Stomach (tissue), 9 donors: Measurements from ENCODE around the gene PSMB2. TPM values are rescaled to one million over a fixed set of nuclear protein-coding genes. Genes with fewer than 3 reads are reported as not detected.

Experiments used
- DNase-seq, 2 donors: peaks; one replicate each; pipeline versions ENCODE4 v3.0.0 to v3.0.0-alpha.2; 2013 to 2019
- H3K27ac ChIP-seq, 5 donors: fragments of 200-600 bp in 4 of 5; sonication (generic) in 4 of 5; one replicate each; pipeline ENCODE4 v1.5.1; 2013 to 2019; ENCODE audit warnings: mild to moderate bottlenecking in 1 of 5, moderate library complexity in 1 of 5
- H3K27me3 ChIP-seq, 3 donors: fragments of 200-600 bp; sonication (generic); one replicate each; pipeline ENCODE4 v1.5.1; 2017 to 2019; ENCODE audit warnings: mixed run types in 1 of 3
- H3K36me3 ChIP-seq, 4 donors: fragments of 200-600 bp; sonication (generic); 1 replicate in 3 of 4; 2 replicates in 1 of 4; pipeline ENCODE4 v1.5.1; 2016 to 2019
- H3K4me1 ChIP-seq, 4 donors: fragments of 200-600 bp; sonication (generic); one replicate each; pipeline ENCODE4 v1.5.1; 2016 to 2019
- H3K4me3 ChIP-seq, 4 donors: fragments of 200-600 bp; sonication (generic) in 3 of 4; one replicate each; pipeline ENCODE4 v1.5.1; 2016 to 2019; ENCODE audit warnings: mild to moderate bottlenecking in 1 of 4
- H3K9me3 ChIP-seq, 4 donors: fragments of 200-600 bp; sonication (generic); one replicate each; pipeline ENCODE4 v1.5.1; 2016 to 2019
- EP300 ChIP-seq: sonication (generic); formaldehyde crosslinking; IDR thresholded peaks from one replicate; pipeline ENCODE4 v1.6.1; 2017; ENCODE audit warnings: antibody characterized with exemption
- POLR2A ChIP-seq, 4 donors: fragments of 450-650 bp; IDR thresholded peaks; one replicate each; pipeline ENCODE4 v1.6.1; 2016; ENCODE audit warnings: antibody characterized with exemption in 4 of 4, control low read depth in 2 of 4, mild to moderate bottlenecking in 1 of 4, moderate library complexity in 1 of 4
- POLR2AphosphoS5 ChIP-seq, 3 donors: sonication (generic); formaldehyde crosslinking; IDR thresholded peaks; one replicate each; pipeline ENCODE4 v1.6.1; 2016; ENCODE audit warnings: antibody characterized with exemption in 3 of 3
- WGBS, 5 donors: extraction: QIAGEN DNeasy Blood & Tissue Kit in 3 of 5; methylation state at CpG; one replicate each; pipeline versions ENCODE4 v1.1.5 to v1.1.7; 2013 to 2018; 5-methylcytosine and 5-hydroxymethylcytosine counted together
- intact Hi-C: fragments of 100-400 bp; cut with DNase I; formaldehyde crosslinking; loops from one replicate; pipeline ENCODE4 v1.15.1; 2023; ENCODE audit warnings: low total_unique reads
- polyA plus RNA-seq, 3 donors: library from polyadenylated mRNA; stranded (reverse); fragments of 200-250 nt; gene quantifications; one replicate each; pipeline ENCODE4 v1.2.3, GENCODE V29; 2013
- total RNA-seq, 5 donors: library from RNA; depleted of rRNA; stranded (reverse); fragments of >200 nt; gene quantifications; one replicate each; pipeline versions ENCODE4 v1.1.0 to v1.2.3, GENCODE V29; 2014 to 2016
- TF ChIP-seq, protein P1 (sequence below), 7 experiments: fragments of 450-650 bp in 4 of 7; fragments of 200-600 bp in 3 of 7; sonication (generic) in 3 of 7; IDR thresholded peaks; one replicate each; pipeline ENCODE4 v1.5.1; 2016 to 2019; ENCODE audit warnings: antibody characterized with exemption in 7 of 7, control low read depth in 2 of 7, mild to moderate bottlenecking in 1 of 7
- donor health status: healthy with polysubstance abuse.
- donor health status: Bipolar disorder and iron deficiency.
- donor health status: healthy.

Gene PSMB2
- total and polyA plus RNA-seq, 8 donors: 11.1 to 43.9 (median 31.6) TPM

DNA sequence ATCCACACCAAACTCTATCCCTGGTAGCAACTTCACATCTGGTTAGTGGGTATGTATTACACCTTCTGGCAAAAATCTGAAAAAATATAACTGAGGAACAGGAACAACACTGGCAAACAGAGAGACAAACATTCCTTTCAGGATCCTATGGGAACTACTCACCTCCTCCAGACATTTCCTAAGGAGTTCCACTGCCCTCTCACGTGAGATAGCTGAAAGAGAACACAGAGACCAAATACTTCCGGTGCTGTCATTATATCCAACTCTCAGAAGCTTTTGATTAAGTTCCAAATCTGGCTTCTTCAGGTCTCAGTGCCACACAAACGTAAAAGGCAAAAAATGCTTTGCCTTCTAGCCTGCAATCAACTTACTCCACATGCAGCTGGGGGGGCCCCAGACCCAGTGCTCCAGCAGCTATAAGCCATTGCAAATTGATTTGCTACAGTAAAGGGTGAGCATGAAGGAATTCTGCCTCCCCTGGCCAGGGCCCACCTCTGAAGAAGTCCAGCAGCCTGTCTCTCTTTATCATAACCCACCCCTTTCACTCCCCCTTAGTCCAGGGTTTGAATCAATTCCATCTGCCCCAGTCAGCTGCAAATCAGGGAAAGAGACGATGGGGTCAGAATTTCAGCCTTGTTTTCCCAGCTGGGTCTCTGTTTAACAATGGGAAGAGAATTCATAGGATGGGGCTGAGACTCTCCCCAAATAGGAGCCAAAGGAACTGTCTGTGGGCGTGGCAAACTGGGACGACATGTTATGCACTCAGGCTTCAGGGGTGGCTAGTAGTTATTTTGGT is 36.1 kb downstream of the PSMB2 start:
- WGBS, 5 donors: 84 to 89% (median 86%) methylated on average over 6 of the region's 6 CpGs
- DNase-seq: no peak
- H3K9me3 ChIP-seq: no peaks in the 10 kb centered on the region
- H3K4me3 ChIP-seq: no peak overlapping the region
- TF ChIP-seq EP300: no peak
- no peak for TF ChIP-seq POLR2A (IDR thresholded peaks at IDR 0.05)
- TF ChIP-seq, protein P1, sequence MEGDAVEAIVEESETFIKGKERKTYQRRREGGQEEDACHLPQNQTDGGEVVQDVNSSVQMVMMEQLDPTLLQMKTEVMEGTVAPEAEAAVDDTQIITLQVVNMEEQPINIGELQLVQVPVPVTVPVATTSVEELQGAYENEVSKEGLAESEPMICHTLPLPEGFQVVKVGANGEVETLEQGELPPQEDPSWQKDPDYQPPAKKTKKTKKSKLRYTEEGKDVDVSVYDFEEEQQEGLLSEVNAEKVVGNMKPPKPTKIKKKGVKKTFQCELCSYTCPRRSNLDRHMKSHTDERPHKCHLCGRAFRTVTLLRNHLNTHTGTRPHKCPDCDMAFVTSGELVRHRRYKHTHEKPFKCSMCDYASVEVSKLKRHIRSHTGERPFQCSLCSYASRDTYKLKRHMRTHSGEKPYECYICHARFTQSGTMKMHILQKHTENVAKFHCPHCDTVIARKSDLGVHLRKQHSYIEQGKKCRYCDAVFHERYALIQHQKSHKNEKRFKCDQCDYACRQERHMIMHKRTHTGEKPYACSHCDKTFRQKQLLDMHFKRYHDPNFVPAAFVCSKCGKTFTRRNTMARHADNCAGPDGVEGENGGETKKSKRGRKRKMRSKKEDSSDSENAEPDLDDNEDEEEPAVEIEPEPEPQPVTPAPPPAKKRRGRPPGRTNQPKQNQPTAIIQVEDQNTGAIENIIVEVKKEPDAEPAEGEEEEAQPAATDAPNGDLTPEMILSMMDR (IDR thresholded peaks at IDR 0.05): no peak
- TF ChIP-seq POLR2AphosphoS5 (IDR thresholded peaks at IDR 0.05): no peak
- peaks cover 50 to 98% (median 97%) of the 10 kb centered on the region in 4 donors for H3K36me3 ChIP-seq
- H3K27me3 ChIP-seq: no peaks in the 10 kb centered on the region
- intact Hi-C loops: no loop called here
- H3K27ac ChIP-seq: no peak overlapping the region
- H3K4me1 ChIP-seq: no peaks in the 10 kb centered on the region

DNA sequence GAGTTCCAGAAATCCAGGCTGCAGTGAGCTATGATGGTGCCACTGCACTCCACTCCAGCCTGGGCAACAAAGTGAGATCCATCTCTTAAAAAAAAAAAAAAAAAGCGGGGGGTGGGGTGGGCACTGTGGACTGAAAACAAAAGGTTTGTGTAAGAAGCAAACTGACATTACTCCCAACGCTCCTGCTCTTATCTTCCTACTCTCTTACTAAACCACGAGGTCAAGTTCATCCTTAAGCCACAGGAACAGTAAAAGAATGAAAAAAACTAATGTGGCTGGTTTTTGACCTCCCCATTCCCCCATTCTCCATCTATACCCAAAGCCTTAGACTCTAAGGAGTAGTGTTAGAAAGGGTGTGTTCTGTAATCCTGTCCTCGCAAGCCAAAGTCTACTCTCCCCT is 37.4 kb downstream of the PSMB2 start:
- no peaks in the 10 kb centered on the region for H3K27me3 ChIP-seq
- no peaks in the 10 kb centered on the region for H3K4me1 ChIP-seq
- TF ChIP-seq POLR2A (IDR thresholded peaks at IDR 0.05): no peak
- no peak overlapping the region for H3K27ac ChIP-seq
- H3K4me3 ChIP-seq: no peak overlapping the region
- no peak for DNase-seq
- 74 to 82% (median 81%) methylated on average over 4 of the region's 4 CpGs for WGBS, 5 donors
- no peaks in the 10 kb centered on the region for H3K9me3 ChIP-seq
- peaks cover 46 to 96% (median 95%) of the 10 kb centered on the region in 4 donors for H3K36me3 ChIP-seq
- intact Hi-C loops: no loop called here

DNA sequence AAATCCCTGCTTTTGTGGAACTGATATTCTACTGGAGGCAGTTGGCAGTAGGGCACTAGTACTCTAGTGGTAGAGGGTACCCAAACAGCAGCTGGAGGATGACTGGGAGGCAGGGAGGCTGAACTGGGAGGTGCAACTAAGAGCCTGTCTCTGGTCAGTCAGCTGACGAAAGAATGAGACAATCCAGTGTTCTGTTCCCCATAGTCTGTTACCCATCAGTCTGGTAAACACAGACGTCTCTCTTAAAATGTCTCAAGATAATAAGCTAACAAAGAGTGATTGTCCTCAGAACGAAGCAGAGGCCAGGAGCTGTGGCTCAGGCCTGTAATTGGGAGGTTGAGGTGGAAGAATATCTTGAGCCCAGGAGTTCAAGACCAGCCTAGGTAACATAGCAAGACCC is 37.9 kb downstream of the PSMB2 start:
- TF ChIP-seq POLR2AphosphoS5 (IDR thresholded peaks at IDR 0.05): no peak
- TF ChIP-seq, protein P1 (IDR thresholded peaks at IDR 0.05): no peak
- no peak for TF ChIP-seq POLR2A (IDR thresholded peaks at IDR 0.05)
- TF ChIP-seq EP300: no peak
- no peak overlapping the region for H3K4me3 ChIP-seq
- 50 to 66% (median 62%) methylated on average over 3 of the region's 3 CpGs for WGBS, 5 donors
- peaks cover 43 to 96% (median 92%) of the 10 kb centered on the region in 4 donors for H3K36me3 ChIP-seq
- intact Hi-C loops: no loop called here
- H3K27ac ChIP-seq: no peak overlapping the region
- H3K4me1 ChIP-seq: no peaks in the 10 kb centered on the region
- no peaks in the 10 kb centered on the region for H3K9me3 ChIP-seq
- H3K27me3 ChIP-seq: no peaks in the 10 kb centered on the region
- DNase-seq: no peak

DNA sequence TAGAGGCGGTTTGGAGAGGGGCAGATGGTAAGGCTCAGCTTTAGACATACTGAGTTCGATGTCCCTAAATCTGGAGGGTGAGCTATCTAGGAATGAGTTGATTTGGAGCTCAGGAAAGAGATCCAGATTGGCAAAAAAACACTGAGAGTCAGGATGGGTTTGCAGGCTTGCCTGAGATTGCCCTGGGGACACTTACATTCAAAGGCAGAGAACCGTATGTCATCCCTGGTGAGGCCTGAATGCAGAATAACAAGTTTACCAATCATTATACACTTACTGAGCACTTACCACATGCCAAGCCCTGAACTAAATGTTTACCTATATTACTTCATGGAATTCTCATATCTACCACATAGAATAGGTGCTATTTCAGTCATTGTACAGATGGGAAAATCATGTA is 40.7 kb downstream of the PSMB2 start:
- H3K27me3 ChIP-seq: no peaks in the 10 kb centered on the region
- H3K4me3 ChIP-seq: no peak overlapping the region
- TF ChIP-seq, protein P1 (IDR thresholded peaks at IDR 0.05): no peak
- WGBS, 5 donors: 88 to 96% (median 93%) methylated on average over 3 of the region's 3 CpGs
- peaks cover 31 to 74% (median 66%) of the 10 kb centered on the region in 4 donors for H3K36me3 ChIP-seq
- intact Hi-C loops: no loop called here
- H3K27ac ChIP-seq: no peak overlapping the region
- no peaks in the 10 kb centered on the region for H3K9me3 ChIP-seq
- H3K4me1 ChIP-seq: no peaks in the 10 kb centered on the region
- no peak for DNase-seq

DNA sequence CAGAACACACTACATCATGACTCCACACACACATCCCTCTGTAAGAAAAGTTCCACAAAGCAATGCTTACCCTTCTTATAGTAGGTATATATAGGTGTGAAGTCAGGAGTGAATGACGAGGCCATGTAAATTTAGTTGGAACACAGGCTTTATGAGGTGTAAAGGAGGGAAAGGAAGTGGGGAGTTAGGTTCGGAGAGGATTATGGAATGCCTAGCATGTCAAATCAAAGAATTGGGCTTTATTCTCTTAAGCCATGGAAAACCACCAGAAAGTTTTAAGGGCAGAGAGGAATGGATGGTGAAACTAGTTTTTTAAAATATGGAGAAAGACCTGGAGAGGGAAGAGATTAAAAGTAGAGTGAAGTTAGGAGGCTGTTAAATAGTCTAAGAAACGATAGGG is 41.9 kb downstream of the PSMB2 start:
- intact Hi-C loops: no loop called here
- Histone ChIP-seq H3K9me3 (no peaks in the 10 kb centered on the region), H3K4me3 (no peak overlapping the region), H3K27me3 (no peaks in the 10 kb centered on the region), H3K27ac (no peak overlapping the region), H3K36me3 (peaks cover 27 to 66% (median 54%) of the 10 kb centered on the region in 4 donors), H3K4me1 (no peaks in the 10 kb centered on the region)
- DNase-seq: no peak
- TF ChIP-seq POLR2A (IDR thresholded peaks at IDR 0.05) (no peak), EP300 (no peak)
- WGBS, 5 donors: 78 to 89% (median 85%) methylated on average over 3 of the region's 3 CpGs
